ENCODE results near the gene AUP1. TPM values are rescaled to one million over a fixed set of nuclear protein-coding genes. Genes with fewer than 3 reads are reported as not detected.
"Not testable (repeated sequence)": the region's sequence is repeated elsewhere in the genome, so short reads cannot be mapped to it uniquely, and the experiment has no call there.

Gene AUP1
- total RNA-seq, 2 donors from 2014 or later, result 128 to 136 TPM

- Mint-ChIP-seq H3K27me3 (ENCODE audit: low read depth) (no peaks in the 10 kb centered on the region), H3K4me3 (no peak overlapping the region), H3K36me3 (ENCODE audit: insufficient read depth in 2 of 2) (peaks cover 2 to 17% of the 10 kb centered on the region in 2 donors), H3K27ac (no peak overlapping the region), H3K9me3 (no peaks in the 10 kb centered on the region), H3K4me1 (ENCODE audit: low read depth) (peaks cover 21% of the 10 kb centered on the region)
- ATAC-seq (replicated peaks in 1 of 2) (no peak), DNase-seq (no peak)
Observed at GRCh38 chr2:74486141-74486540, 43.4 kb downstream of the AUP1 start.

- Mint-ChIP-seq H3K36me3 (ENCODE audit: insufficient read depth in 2 of 2) (peaks cover 2 to 26% of the 10 kb centered on the region in 2 donors), H3K4me1 (ENCODE audit: low read depth) (peaks cover 44% of the 10 kb centered on the region), H3K27ac (peak overlapping the region; percentile 97), H3K4me3 (peak overlapping the region; percentile 92 to 96)
- not testable (repeated sequence) for DNase-seq; H3K27me3 Mint-ChIP-seq (ENCODE audit: low read depth); ATAC-seq (replicated peaks in 1 of 2); H3K9me3 Mint-ChIP-seq
Observed at GRCh38 chr2:74483675-74484164, 45.8 kb downstream of the AUP1 start.

- peak within 1 kb of the TSS; percentile 97 for H3K27ac Mint-ChIP-seq
- no peaks in the 10 kb centered on the region for H3K27me3 Mint-ChIP-seq (ENCODE audit: low read depth)
- ATAC-seq (replicated peaks in 1 of 2) (peak; percentile 93 to 94), DNase-seq (peak; percentile 93 to 96)
- H3K4me3 Mint-ChIP-seq, result peak within 1 kb of the TSS; percentile 92 to 96
- H3K36me3 Mint-ChIP-seq (ENCODE audit: insufficient read depth in 2 of 2), result peaks cover 2 to 26% of the 10 kb centered on the region in 2 donors
- peaks cover 44% of the 10 kb centered on the region for H3K4me1 Mint-ChIP-seq (ENCODE audit: low read depth)
- H3K9me3 Mint-ChIP-seq, result no peaks in the 10 kb centered on the region
Observed at GRCh38 chr2:74482801-74483674, 46.5 kb downstream of the AUP1 start, which contains the start of the genes CCDC142 and TTC31. TSS of gene CCDC142 (minus strand) at chr2:74482998. CDS start at chr2:74482837, 161 bp downstream. TSS of gene TTC31 (plus strand) at chr2:74483081. CDS start at chr2:74483096, 15 bp downstream.

- Mint-ChIP-seq H3K36me3 (ENCODE audit: insufficient read depth in 2 of 2) (peaks cover 2 to 26% of the 10 kb centered on the region in 2 donors), H3K4me1 (ENCODE audit: low read depth) (peaks cover 44% of the 10 kb centered on the region), H3K27me3 (ENCODE audit: low read depth) (no peaks in the 10 kb centered on the region), H3K27ac (peak overlapping the region; percentile 97), H3K4me3 (peak overlapping the region; percentile 92 to 96), H3K9me3 (no peaks in the 10 kb centered on the region)
- ATAC-seq (replicated peaks in 1 of 2), result peak; percentile 65
- peak; percentile 73 to 74 for DNase-seq
Observed at GRCh38 chr2:74481961-74482800, 47.3 kb downstream of the AUP1 start.

- Mint-ChIP-seq H3K27me3 (ENCODE audit: low read depth) (no peaks in the 10 kb centered on the region), H3K9me3 (no peaks in the 10 kb centered on the region), H3K36me3 (ENCODE audit: insufficient read depth in 2 of 2) (peaks cover 2 to 23% of the 10 kb centered on the region in 2 donors), H3K4me1 (ENCODE audit: low read depth) (peaks cover 44% of the 10 kb centered on the region), H3K4me3 (peak overlapping the region; percentile 92 to 96), H3K27ac (no peak overlapping the region)
- ATAC-seq (replicated peaks in 1 of 2), result no peak
- DNase-seq, result no peak
Observed at GRCh38 chr2:74481431-74481830, 48.1 kb downstream of the AUP1 start.

Other genes with a start within 250 kb of the AUP1 start
- gene SLC4A5, start 186.3 kb downstream of the AUP1 start, total RNA-seq, result 1 to 10 TPM; 4.4 to 6.5 TPM
- 10 to 100 TPM; 68.9 to 71.4 TPM for gene DCTN1, start 149.4 kb downstream of the AUP1 start, total RNA-seq
- 1 to 10 TPM; 3.7 to 4.9 TPM for gene C2orf81, start 108.1 kb downstream of the AUP1 start, total RNA-seq
- gene WDR54, start 108.0 kb downstream of the AUP1 start, total RNA-seq, result 10 to 100 TPM; 67.6 to 67.9 TPM
- 1 to 10 TPM; 3.1 to 4.8 TPM for gene RTKN, start 87.8 kb downstream of the AUP1 start, total RNA-seq
- gene INO80B, start 74.6 kb downstream of the AUP1 start, total RNA-seq, result 10 to 100 TPM; 39.2 to 44.1 TPM
- 10 to 100 TPM; 65.0 to 87.7 TPM for gene WBP1, start 71.3 kb downstream of the AUP1 start, total RNA-seq
- 10 to 100 TPM; 64.7 to 65.1 TPM for gene MOGS, start 64.3 kb downstream of the AUP1 start, total RNA-seq
- gene MRPL53, start 57.0 kb downstream of the AUP1 start, total RNA-seq, result 10 to 100 TPM; 65.7 to 80.7 TPM
- gene CCDC142, start 46.7 kb downstream of the AUP1 start, total RNA-seq, result 1 to 10 TPM; 9.0 to 9.5 TPM
- gene TTC31, start 46.6 kb downstream of the AUP1 start, total RNA-seq, result 10 to 100 TPM; 41.8 to 43.9 TPM
- gene LBX2, start 30.1 kb downstream of the AUP1 start, total RNA-seq, result 1 to 10 TPM; 1.2 TPM
- gene PCGF1, start 22.0 kb downstream of the AUP1 start, total RNA-seq, result 10 to 100 TPM; 46.9 to 63.1 TPM
- 1 to 10 TPM; 1.4 to 2.4 TPM for gene TLX2, start 15.3 kb downstream of the AUP1 start, total RNA-seq
- 1 to 10 TPM; 1.5 to 1.9 TPM for gene DQX1, start 3.5 kb downstream of the AUP1 start, total RNA-seq
- 10 to 100 TPM; 74.3 to 84.9 TPM for gene HTRA2, start 227 bp upstream of the AUP1 start, total RNA-seq
- 1 to 10 TPM; 3.1 to 3.6 TPM for gene LOXL3, start 24.2 kb upstream of the AUP1 start, total RNA-seq
- gene DOK1, start 25.0 kb upstream of the AUP1 start, total RNA-seq, result 10 to 100 TPM; 20.6 to 25.6 TPM
- gene M1AP, start 118.6 kb upstream of the AUP1 start, total RNA-seq, result not detected
- gene SEMA4F, start 124.5 kb upstream of the AUP1 start, total RNA-seq, result 1 to 10 TPM; 6.4 to 9.7 TPM

All from activated T-cell treated with anti-CD3 and anti-CD28 coated beads, Interleukin-2, amount 50 U/mL, for 72 hours (primary cell).